Erythroblast (primary cell): ENCODE data around the gene GYPA.
"Not testable (repeated sequence)": the region's sequence is repeated elsewhere in the genome, so short reads cannot be mapped to it uniquely, and the experiment has no call there.

Experiments
- GATA1 ChIP-seq: IDR thresholded peaks from 2 replicates; pipeline ENCODE4 v1.6.1; 2011; ENCODE audit warnings: low read depth, mild to moderate bottlenecking, control low read depth, low read length, moderate library complexity
- POLR2A ChIP-seq: IDR thresholded peaks from 2 replicates; pipeline ENCODE4 v1.6.1; 2011; ENCODE audit warnings: mild to moderate bottlenecking, low read length

- TF ChIP-seq POLR2A, GATA1: not testable (repeated sequence)
Observed at GRCh38 chr4:144139547-144139946, 971 bp downstream of the GYPA start.
